Gastroesophageal sphincter (tissue), 4 donors: ENCODE results near the gene DET1. TPM values are rescaled to one million over a fixed set of nuclear protein-coding genes. Genes with fewer than 3 reads are reported as not detected.
"Not testable (repeated sequence)": the region's sequence is repeated elsewhere in the genome, so short reads cannot be mapped to it uniquely, and the experiment has no call there.

ENCODE experiments used
- ATAC-seq: fragments of 150-250 bp; one replicate; pipeline ENCODE4 v1.9.1; 2016; ENCODE audit warnings: mild to moderate bottlenecking, moderate library complexity
- H3K27ac ChIP-seq, 4 donors: fragments of 200-600 bp; sonication (generic) in 3 of 4; 1 replicate in 3 of 4; 2 replicates in 1 of 4; pipeline ENCODE4 v1.5.1; 2016 to 2019
- H3K27me3 ChIP-seq: fragments of 200-600 bp; sonication (generic); one replicate; pipeline ENCODE4 v1.5.1; 2019
- H3K36me3 ChIP-seq, 2 donors: fragments of 200-600 bp; sonication (generic); one replicate each; pipeline ENCODE4 v1.5.1; 2019; ENCODE audit warnings: control low read depth in 1 of 2
- H3K4me1 ChIP-seq, 3 donors: fragments of 200-600 bp; sonication (generic); 1 replicate in 2 of 3; 2 replicates in 1 of 3; pipeline ENCODE4 v1.5.1; 2016 to 2019; ENCODE audit warnings: control low read depth in 2 of 3
- H3K4me3 ChIP-seq, 2 donors: fragments of 200-600 bp; sonication (generic); one replicate each; pipeline ENCODE4 v1.5.1; 2019; ENCODE audit warnings: mild to moderate bottlenecking in 1 of 2, moderate library complexity in 1 of 2
- H3K9me3 ChIP-seq, 3 donors: fragments of 200-600 bp; sonication (generic); one replicate each; pipeline ENCODE4 v1.5.1; 2017 to 2019; ENCODE audit warnings: control low read depth in 2 of 3
- CTCF ChIP-seq, 4 experiments: fragments of 200-600 bp in 2 of 4; fragments of 450-650 bp in 2 of 4; sonication (generic) in 1 of 4; IDR thresholded peaks; one replicate each; pipeline ENCODE4 v1.5.1; 2017 to 2019; ENCODE audit warnings: antibody characterized with exemption in 4 of 4, mild to moderate bottlenecking in 2 of 4, moderate library complexity in 2 of 4
- EP300 ChIP-seq: sonication (generic); formaldehyde crosslinking; IDR thresholded peaks from one replicate; pipeline ENCODE4 v1.6.1; 2017; ENCODE audit warnings: antibody characterized with exemption, mild to moderate bottlenecking
- POLR2A ChIP-seq, 2 donors: fragments of 450-650 bp; IDR thresholded peaks; one replicate each; pipeline ENCODE4 v1.6.1; 2017; ENCODE audit warnings: antibody characterized with exemption in 2 of 2, mild to moderate bottlenecking in 2 of 2, moderate library complexity in 1 of 2
- POLR2AphosphoS5 ChIP-seq: sonication (generic); formaldehyde crosslinking; IDR thresholded peaks from one replicate; pipeline ENCODE4 v1.6.1; 2017; ENCODE audit warnings: antibody characterized with exemption
- WGBS, 2 donors: methylation state at CpG; one replicate each; pipeline ENCODE4 v1.1.5; 2018; ENCODE audit warnings: low coverage in 1 of 2; 5-methylcytosine and 5-hydroxymethylcytosine counted together
- total RNA-seq, 4 donors: library from RNA; depleted of rRNA; stranded (reverse); fragments of >200 nt; gene quantifications; one replicate each; pipeline ENCODE4 v1.1.0, GENCODE V29; 2016

DET1 gene
- total RNA-seq, 4 donors from 2014 or later: 1.3 to 11.5 (median 6.6) TPM

GRCh38 chr15:88571153-88571851, 24.8 kb upstream of the DET1 start:
- TF ChIP-seq CTCF (IDR thresholded peaks at IDR 0.05): no peak
- TF ChIP-seq POLR2AphosphoS5: no peak
- TF ChIP-seq EP300: no peak
- no peak for TF ChIP-seq POLR2A (IDR thresholded peaks at IDR 0.05)
- Histone ChIP-seq H3K36me3 (no peaks in the 10 kb centered on the region), H3K4me1 (no peaks in the 10 kb centered on the region), H3K4me3 (no peak overlapping the region), H3K27me3 (peaks cover 7% of the 10 kb centered on the region), H3K9me3 (no peaks in the 10 kb centered on the region), H3K27ac (no peak overlapping the region)
- no peak for ATAC-seq
- WGBS, 2 donors: 37% methylated on average over 5 of the region's 7 CpGs; no CpG with 5 or more reads in 1 of the 2 donors

GRCh38 chr15:88568589-88568988, 22.1 kb upstream of the DET1 start:
- 42 to 78% methylated on average over 4 to 6 of the region's 6 CpGs for WGBS, 2 donors
- H3K9me3 ChIP-seq: no peaks in the 10 kb centered on the region
- no peak for TF ChIP-seq EP300
- no peak for TF ChIP-seq POLR2A (IDR thresholded peaks at IDR 0.05)
- TF ChIP-seq CTCF (IDR thresholded peaks at IDR 0.05): no peak
- TF ChIP-seq POLR2AphosphoS5: no peak
- H3K36me3 ChIP-seq: no peaks in the 10 kb centered on the region
- H3K4me1 ChIP-seq: no peaks in the 10 kb centered on the region
- peaks cover 7% of the 10 kb centered on the region for H3K27me3 ChIP-seq
- no peak overlapping the region for H3K4me3 ChIP-seq
- ATAC-seq: no peak
- no peak overlapping the region for H3K27ac ChIP-seq

- H3K27me3 ChIP-seq: peaks cover 7% of the 10 kb centered on the region
- H3K4me1 ChIP-seq: no peaks in the 10 kb centered on the region
- no peaks in the 10 kb centered on the region for H3K36me3 ChIP-seq
- WGBS, 2 donors: 91 to 94% methylated on average over 3 of the region's 3 CpGs
- H3K4me3 ChIP-seq: no peak overlapping the region
- ATAC-seq: no peak
- H3K9me3 ChIP-seq: no peaks in the 10 kb centered on the region
- TF ChIP-seq POLR2A (IDR thresholded peaks at IDR 0.05) (no peak), POLR2AphosphoS5 (no peak), EP300 (no peak), CTCF (IDR thresholded peaks at IDR 0.05) (no peak)
- no peak overlapping the region for H3K27ac ChIP-seq
These were observed 18.3 kb upstream of the DET1 start for GRCh38 chr15:88564741-88565140.

- H3K4me1 ChIP-seq: no peaks in the 10 kb centered on the region
- no peaks in the 10 kb centered on the region for H3K9me3 ChIP-seq
- TF ChIP-seq CTCF (IDR thresholded peaks at IDR 0.05) (no peak), POLR2AphosphoS5 (no peak), POLR2A (IDR thresholded peaks at IDR 0.05) (no peak), EP300 (no peak)
- no peak for ATAC-seq
- H3K27me3 ChIP-seq: peaks cover 7% of the 10 kb centered on the region
- H3K36me3 ChIP-seq: no peaks in the 10 kb centered on the region
- no peak overlapping the region for H3K27ac ChIP-seq
- WGBS, 2 donors: 63 to 90% methylated on average over 4 of the region's 5 CpGs
- no peak overlapping the region for H3K4me3 ChIP-seq
These were observed 17.2 kb upstream of the DET1 start for GRCh38 chr15:88563638-88564037.

GRCh38 chr15:88559565-88559964, 13.1 kb upstream of the DET1 start:
- not testable (repeated sequence) for H3K4me3 ChIP-seq, H3K27me3 ChIP-seq, H3K27ac ChIP-seq, H3K4me1 ChIP-seq, H3K36me3 ChIP-seq, ATAC-seq, H3K9me3 ChIP-seq
- WGBS, 2 donors: 80 to 100% methylated on average over 1 to 4 of the region's 9 CpGs

GRCh38 chr15:88558026-88558425, 11.5 kb upstream of the DET1 start:
- not testable (repeated sequence) for H3K36me3 ChIP-seq, ATAC-seq, H3K9me3 ChIP-seq, H3K27me3 ChIP-seq, H3K4me1 ChIP-seq, H3K27ac ChIP-seq, H3K4me3 ChIP-seq
- WGBS, 2 donors: 89% methylated on average over 1 of the region's 1 CpG; no CpG with 5 or more reads in 1 of the 2 donors

GRCh38 chr15:88548009-88548408, 1.5 kb upstream of the DET1 start:
- WGBS, 2 donors: 23 to 50% methylated on average over 1 of the region's 1 CpG

GRCh38 chr15:88545578-88546247, 768 bp downstream of the DET1 start:
- H3K36me3 ChIP-seq, ATAC-seq, H3K9me3 ChIP-seq, H3K27me3 ChIP-seq: not testable (repeated sequence)
- 0 to 40% methylated on average over 1 to 7 of the region's 8 CpGs for WGBS, 2 donors
- Histone ChIP-seq H3K27ac (peak overlapping the region; percentile 56 to 92 (median 86)), H3K4me1 (peaks cover 0 to 29% (median 0%) of the 10 kb centered on the region in 3 donors), H3K4me3 (peak overlapping the region; percentile 76 to 87)

More at GRCh38 chr15:88548009-88548408, 1.5 kb upstream of the DET1 start:
- not testable (repeated sequence) for H3K27ac ChIP-seq, H3K9me3 ChIP-seq, H3K36me3 ChIP-seq, ATAC-seq, H3K4me3 ChIP-seq, H3K27me3 ChIP-seq
- H3K4me1 ChIP-seq: peaks cover 0 to 18% (median 0%) of the 10 kb centered on the region in 3 donors
